Measurements from ENCODE around the gene SIRT7. TPM values are rescaled to one million over a fixed set of nuclear protein-coding genes. Genes with fewer than 3 reads are reported as not detected.

Gene SIRT7
- total RNA-seq, 1 experiment from 2014 or later, result 46.1 TPM

DNA sequence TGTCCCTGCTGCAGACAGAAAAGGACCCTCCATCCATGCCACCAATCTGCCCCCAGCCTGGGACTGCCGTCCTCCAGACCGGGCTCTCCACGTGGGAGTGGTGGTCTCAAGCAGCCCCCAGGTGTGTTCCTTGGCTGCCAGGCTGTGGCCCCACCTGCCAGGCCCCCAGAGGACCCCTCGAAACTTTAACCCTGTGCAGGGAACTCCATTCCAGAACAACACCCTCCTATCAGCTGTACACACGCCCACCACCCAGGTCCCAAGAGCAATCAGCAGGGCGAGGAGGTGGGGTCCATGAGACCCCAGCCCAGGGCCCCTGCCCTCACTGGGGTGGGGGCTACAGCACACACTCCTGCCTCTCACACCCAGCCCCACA lies 17.7 kb upstream of the SIRT7 start:
- no peak for DNase-seq (ENCODE audit: low read depth)
- in situ Hi-C loops (cut with HindIII; ENCODE audit: low pct_unique_long_range_greater_than_20kb, low sequenced_read_pairs), result no loop called here

DNA sequence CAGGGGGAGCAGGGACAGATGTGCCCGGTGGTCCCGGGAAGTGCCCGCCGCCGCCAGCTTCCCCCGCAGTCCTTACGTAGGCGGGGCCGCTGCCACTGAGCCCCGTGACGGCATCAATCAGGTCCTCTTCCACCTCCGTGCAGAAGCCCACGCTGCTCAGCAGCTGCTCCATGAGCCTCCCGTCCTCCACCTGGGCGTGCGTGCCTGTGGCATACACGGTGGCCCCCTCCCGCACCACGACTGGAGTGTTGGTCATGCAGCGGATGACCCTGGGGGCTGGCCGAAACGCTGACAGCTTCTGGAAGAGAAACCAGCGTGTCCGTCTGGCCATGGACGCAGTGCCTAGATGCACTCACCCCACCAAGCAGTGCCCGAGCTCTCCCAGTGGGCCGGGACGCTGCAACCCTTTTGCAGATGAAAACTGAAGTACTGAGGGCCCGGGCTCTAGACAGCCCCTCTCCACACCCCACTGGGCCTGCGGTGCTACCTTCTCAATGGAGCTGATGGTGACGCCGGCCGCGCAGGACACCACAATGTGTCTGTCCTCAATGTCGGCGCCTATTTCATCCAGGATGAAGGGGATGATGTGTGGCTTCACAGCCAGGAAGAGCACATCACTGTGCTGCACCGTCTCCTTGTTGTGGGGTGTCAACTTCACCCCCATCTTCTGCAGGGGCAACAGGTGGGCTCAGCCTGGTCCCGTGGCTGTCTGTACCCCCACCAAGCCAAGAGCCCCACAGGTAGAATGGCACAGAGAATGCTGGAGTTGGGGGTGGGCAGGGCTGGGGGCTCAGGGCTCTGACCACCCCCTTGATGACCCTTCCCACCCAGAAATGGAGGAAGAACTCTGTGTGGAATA lies 17.1 kb upstream of the SIRT7 start:
- in situ Hi-C loops (cut with HindIII; ENCODE audit: low pct_unique_long_range_greater_than_20kb, low sequenced_read_pairs), result no loop called here
- DNase-seq (ENCODE audit: low read depth), result no peak

GRCh38 chr17:81934098-81934757 lies 16.3 kb upstream of the SIRT7 start:
- in situ Hi-C loops (cut with HindIII; ENCODE audit: low pct_unique_long_range_greater_than_20kb, low sequenced_read_pairs), result no loop called here
- DNase-seq (ENCODE audit: low read depth), result no peak

GRCh38 chr17:81933178-81933699 lies 15.3 kb upstream of the SIRT7 start:
- DNase-seq (ENCODE audit: low read depth), result no peak
- in situ Hi-C loops (cut with HindIII; ENCODE audit: low pct_unique_long_range_greater_than_20kb, low sequenced_read_pairs), result no loop called here

- DNase-seq (ENCODE audit: low read depth), result no peak
- in situ Hi-C loops (cut with HindIII; ENCODE audit: low pct_unique_long_range_greater_than_20kb, low sequenced_read_pairs), result no loop called here
These were observed 14.5 kb upstream of the SIRT7 start for GRCh38 chr17:81932333-81932983.

DNA sequence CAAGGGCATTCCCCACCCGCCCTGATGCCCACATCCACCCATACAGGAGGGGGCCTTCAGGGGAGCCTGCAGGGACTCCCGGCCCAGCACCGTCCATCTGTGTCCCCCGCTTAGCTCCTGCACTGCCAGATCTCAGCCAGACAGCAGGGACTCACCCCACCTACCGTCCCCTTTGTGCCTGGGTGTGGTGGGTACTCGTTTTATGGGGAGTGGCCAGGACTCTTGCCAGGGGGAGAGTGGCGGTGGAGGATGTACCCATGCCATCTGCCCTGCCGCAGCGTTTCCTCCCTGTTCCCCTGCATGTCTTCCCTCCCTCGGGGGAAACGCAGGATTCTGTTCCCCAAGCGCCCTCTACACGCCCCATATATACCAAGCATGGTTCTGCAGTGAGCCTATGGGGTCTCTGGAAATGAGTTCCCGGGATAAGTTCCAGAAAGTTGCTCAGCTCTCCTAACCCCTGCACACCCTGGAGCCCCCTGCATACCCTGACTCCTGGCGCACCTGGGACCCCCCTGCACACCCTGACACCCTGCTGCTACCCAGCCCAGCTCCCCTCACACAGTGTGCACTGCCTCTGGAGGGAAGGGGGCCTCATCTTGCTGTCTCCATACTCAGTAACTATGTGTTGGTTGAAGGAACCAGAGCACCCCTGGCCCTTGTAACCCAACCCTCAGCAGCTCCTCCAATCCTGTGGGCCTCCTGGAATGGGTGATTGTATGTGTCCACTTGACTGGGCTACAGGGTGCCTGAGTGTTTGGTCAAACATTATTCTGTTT lies 13.8 kb upstream of the SIRT7 start:
- in situ Hi-C loops (cut with HindIII; ENCODE audit: low pct_unique_long_range_greater_than_20kb, low sequenced_read_pairs), result no loop called here
- no peak for DNase-seq (ENCODE audit: low read depth)

GRCh38 chr17:81931189-81931556 lies 13.2 kb upstream of the SIRT7 start:
- in situ Hi-C loops (cut with HindIII; ENCODE audit: low pct_unique_long_range_greater_than_20kb, low sequenced_read_pairs), result no loop called here

GRCh38 chr17:81930142-81931125 lies 12.5 kb upstream of the SIRT7 start:
- in situ Hi-C loops (cut with HindIII; ENCODE audit: low pct_unique_long_range_greater_than_20kb, low sequenced_read_pairs), result no loop called here
- DNase-seq (ENCODE audit: low read depth), result no peak

More at GRCh38 chr17:81931189-81931556, 13.2 kb upstream of the SIRT7 start:
- no peak for DNase-seq (ENCODE audit: low read depth)

- in situ Hi-C loops (cut with HindIII; ENCODE audit: low pct_unique_long_range_greater_than_20kb, low sequenced_read_pairs), result no loop called here
- DNase-seq (ENCODE audit: low read depth), result no peak
These were observed 11.5 kb upstream of the SIRT7 start for GRCh38 chr17:81929253-81930141.

- no peak for DNase-seq (ENCODE audit: low read depth)
- in situ Hi-C loops (cut with HindIII; ENCODE audit: low pct_unique_long_range_greater_than_20kb, low sequenced_read_pairs), result no loop called here
These were observed 10.7 kb upstream of the SIRT7 start for GRCh38 chr17:81928544-81929252.

DNA sequence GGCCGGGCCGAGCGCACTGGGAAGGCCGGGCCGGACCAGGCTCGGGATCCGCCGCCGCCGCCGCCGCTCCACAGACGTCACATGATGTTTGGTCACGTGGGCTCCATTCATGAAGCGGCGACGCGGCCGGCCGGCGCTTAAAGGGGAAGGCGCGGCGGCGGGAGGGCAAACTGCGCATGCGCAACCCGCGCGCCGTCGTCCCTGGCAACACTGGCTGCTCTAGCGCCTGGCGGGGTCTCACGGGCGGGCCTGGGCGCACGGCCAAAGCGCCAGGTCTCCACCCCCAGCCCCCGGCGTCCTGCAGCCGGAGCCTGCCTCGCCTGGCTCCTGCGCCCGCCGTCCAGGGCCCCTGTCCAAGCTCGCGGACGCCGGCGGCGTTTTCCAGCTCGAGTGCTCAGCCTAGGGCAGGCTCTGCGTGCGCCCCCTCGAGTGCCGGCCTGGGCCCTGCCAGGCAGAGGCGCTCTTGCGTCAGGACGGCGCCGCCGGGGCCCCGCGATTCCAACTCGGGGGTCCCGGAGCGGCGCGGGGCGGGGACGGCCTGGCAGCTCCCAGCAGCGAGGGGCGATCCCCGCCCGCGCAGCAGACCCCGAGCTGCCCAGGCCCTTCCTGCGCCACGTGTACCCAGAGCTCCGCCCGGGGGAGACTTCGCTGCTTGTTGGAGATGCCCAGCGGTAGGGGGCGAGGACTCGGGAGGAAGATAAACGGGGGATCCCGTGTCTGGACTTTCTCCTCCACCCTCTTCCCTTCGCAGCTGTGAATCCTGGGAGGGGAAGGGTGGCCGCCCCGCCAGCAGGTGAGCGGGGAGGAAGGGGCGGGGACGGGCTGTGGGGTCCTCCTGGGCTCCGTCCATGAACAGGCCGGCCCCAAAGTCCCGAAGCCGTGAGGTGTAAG lies 9.9 kb upstream of the SIRT7 start, which contains the start of gene MAFG:
TSS of gene MAFG (minus strand) at position 83 of the 891 bp plus-strand sequence. CDS start 4,550 bp downstream, outside the sequence.
- peak; percentile 96 for DNase-seq (ENCODE audit: low read depth)
- in situ Hi-C loops (cut with HindIII; ENCODE audit: low pct_unique_long_range_greater_than_20kb, low sequenced_read_pairs), result no loop called here

GRCh38 chr17:81927152-81927652 lies 9.2 kb upstream of the SIRT7 start:
- in situ Hi-C loops (cut with HindIII; ENCODE audit: low pct_unique_long_range_greater_than_20kb, low sequenced_read_pairs), result no loop called here
- peak; percentile 30 for DNase-seq (ENCODE audit: low read depth)

DNA sequence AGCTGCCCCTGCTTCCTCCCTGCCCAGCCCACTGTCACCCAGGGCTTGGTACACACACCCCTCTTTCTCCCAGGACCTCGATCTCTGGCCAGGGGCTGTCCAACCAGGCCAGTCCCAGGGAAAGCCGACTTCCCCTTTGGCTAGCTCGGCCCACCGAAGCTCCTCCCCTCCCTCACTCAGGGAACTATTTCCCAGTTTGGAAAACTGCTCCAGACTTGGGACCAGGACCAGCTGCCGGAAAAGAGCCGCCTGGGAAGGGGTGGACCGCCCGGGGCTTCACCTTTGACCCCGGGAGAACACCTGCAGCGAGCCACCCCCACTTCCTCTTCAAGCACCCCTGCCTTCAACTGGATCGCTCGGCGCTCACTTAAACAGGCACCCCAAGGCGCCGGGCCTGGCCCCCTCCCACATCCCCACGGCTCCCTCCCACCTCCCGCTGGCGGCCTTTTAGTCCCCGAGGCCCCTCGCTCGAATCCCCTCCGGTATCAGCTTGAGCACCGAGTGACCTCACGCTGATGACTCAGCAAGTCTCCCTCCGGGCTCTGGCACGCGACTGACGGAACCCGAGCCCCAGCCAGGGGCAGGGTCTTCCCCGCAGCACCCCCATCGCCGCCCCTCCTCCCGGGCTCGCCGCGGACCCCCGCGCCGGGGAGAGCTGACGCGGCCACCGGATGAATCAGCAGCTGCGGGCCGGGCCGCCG lies 8.6 kb upstream of the SIRT7 start:
- in situ Hi-C loops (cut with HindIII; ENCODE audit: low pct_unique_long_range_greater_than_20kb, low sequenced_read_pairs), result no loop called here
- peak; percentile 94 for DNase-seq (ENCODE audit: low read depth)

DNA sequence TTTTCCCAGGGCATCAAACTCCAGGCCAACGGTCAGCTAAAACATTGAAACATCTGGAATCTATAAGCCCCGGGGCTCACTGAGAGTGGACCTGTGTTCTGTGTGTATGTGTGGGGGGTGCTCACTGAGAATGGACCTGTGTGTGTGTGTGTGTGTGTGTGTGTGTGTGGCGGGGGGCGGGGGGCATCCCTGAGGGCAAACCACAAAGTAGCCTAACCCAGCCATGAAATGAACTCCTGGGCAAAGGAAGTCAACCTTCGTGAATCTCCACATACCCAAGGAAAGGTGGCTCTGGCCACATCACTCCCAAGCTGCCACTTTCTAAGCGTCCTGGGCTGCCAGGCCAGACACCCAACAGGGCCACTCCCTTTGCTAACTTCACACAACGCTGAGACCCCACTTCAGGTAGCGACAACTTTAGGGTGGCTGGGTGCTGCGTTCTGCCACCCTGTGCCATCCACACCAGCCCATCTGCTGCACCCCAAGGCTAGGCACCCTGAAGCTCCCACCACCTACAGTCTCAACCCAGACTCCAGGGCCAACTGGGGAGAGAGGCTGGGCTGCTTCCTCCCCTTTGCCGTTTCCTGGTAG lies 8.0 kb upstream of the SIRT7 start:
- no peak for DNase-seq (ENCODE audit: low read depth)
- in situ Hi-C loops (cut with HindIII; ENCODE audit: low pct_unique_long_range_greater_than_20kb, low sequenced_read_pairs), result no loop called here
